HEK293 (cell line): ENCODE data around the gene C1D.

Experiments
- BCL11B ChIP-seq: fragments of 450-650 bp; formaldehyde crosslinking; IDR thresholded peaks from 2 replicates; pipeline ENCODE4 v1.5.1; 2016; ENCODE audit warnings: low read depth, missing biosample characterization, missing genetic modification characterization
- IKZF3 ChIP-seq: fragments of 450-650 bp; IDR thresholded peaks from 2 replicates; pipeline ENCODE4 v1.5.0; 2018; ENCODE audit warnings: missing biosample characterization, mild to moderate bottlenecking, missing genetic modification characterization, moderate library complexity
- SALL2 ChIP-seq: fragments of 450-650 bp; formaldehyde crosslinking; IDR thresholded peaks from 2 replicates; pipeline ENCODE4 v1.5.0; 2017; ENCODE audit warnings: missing biosample characterization, mild to moderate bottlenecking, missing genetic modification characterization, borderline replicate concordance
- ZNF174 ChIP-seq: fragments of 450-650 bp; formaldehyde crosslinking; IDR thresholded peaks from 2 replicates; pipeline ENCODE4 v1.5.0; 2017; ENCODE audit warnings: missing biosample characterization, mild to moderate bottlenecking, missing genetic modification characterization
- ZNF19 ChIP-seq: fragments of 450-650 bp; formaldehyde crosslinking; IDR thresholded peaks from 2 replicates; pipeline ENCODE4; 2016; ENCODE audit warnings: missing biosample characterization, missing genetic modification characterization, low read depth
- ZNF221 ChIP-seq: fragments of 450-650 bp; formaldehyde crosslinking; IDR thresholded peaks from 2 replicates; pipeline ENCODE4 v1.5.1; 2017; ENCODE audit warnings: missing biosample characterization, missing genetic modification characterization, borderline replicate concordance
- ZNF335 ChIP-seq: fragments of 450-650 bp; formaldehyde crosslinking; conservative IDR thresholded peaks from 2 replicates; pipeline ENCODE4 v1.5.1; 2016; ENCODE audit warnings: missing biosample characterization, missing genetic modification characterization
- TF ChIP-seq, protein P1 (sequence below): fragments of 450-650 bp; formaldehyde crosslinking; IDR thresholded peaks from 2 replicates; pipeline ENCODE4 v1.5.1; 2016; ENCODE audit warnings: missing biosample characterization, missing genetic modification characterization
- TF ChIP-seq, protein P2 (sequence below): fragments of 450-650 bp; formaldehyde crosslinking; IDR thresholded peaks from 2 replicates; pipeline ENCODE4 v1.5.1; 2016; ENCODE audit warnings: missing biosample characterization, missing genetic modification characterization

DNA sequence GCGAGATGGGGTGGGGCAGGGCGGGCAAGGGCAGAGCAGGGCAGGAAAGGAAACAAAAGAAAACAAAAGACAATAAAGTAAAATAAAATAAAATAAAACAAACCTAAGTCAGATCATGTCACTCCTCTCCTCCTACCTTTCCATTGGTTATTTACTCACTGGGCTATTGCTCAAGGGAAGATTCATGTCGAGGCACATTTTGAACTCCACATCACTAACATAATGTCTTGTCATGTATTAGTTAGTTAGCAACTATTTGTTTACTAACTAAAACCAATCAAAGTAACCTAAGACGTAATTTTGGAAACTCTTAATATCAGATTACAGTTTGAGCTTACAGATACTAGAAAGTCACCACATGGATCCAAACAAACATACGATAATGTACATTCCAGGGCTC lies 2.2 kb downstream of the C1D start:
- TF ChIP-seq ZNF19 (tag by site-specific recombination) (no peak), ZNF335 (tag by site-specific recombination) (no peak), IKZF3 (tag by site-specific recombination) (no peak), SALL2 (tag by site-specific recombination) (no peak), ZNF174 (no peak), ZNF221 (tag by site-specific recombination) (no peak), BCL11B (no peak)
- TF ChIP-seq, protein P1, sequence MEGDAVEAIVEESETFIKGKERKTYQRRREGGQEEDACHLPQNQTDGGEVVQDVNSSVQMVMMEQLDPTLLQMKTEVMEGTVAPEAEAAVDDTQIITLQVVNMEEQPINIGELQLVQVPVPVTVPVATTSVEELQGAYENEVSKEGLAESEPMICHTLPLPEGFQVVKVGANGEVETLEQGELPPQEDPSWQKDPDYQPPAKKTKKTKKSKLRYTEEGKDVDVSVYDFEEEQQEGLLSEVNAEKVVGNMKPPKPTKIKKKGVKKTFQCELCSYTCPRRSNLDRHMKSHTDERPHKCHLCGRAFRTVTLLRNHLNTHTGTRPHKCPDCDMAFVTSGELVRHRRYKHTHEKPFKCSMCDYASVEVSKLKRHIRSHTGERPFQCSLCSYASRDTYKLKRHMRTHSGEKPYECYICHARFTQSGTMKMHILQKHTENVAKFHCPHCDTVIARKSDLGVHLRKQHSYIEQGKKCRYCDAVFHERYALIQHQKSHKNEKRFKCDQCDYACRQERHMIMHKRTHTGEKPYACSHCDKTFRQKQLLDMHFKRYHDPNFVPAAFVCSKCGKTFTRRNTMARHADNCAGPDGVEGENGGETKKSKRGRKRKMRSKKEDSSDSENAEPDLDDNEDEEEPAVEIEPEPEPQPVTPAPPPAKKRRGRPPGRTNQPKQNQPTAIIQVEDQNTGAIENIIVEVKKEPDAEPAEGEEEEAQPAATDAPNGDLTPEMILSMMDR (tag by site-specific recombination) = no peak
- TF ChIP-seq, protein P2, sequence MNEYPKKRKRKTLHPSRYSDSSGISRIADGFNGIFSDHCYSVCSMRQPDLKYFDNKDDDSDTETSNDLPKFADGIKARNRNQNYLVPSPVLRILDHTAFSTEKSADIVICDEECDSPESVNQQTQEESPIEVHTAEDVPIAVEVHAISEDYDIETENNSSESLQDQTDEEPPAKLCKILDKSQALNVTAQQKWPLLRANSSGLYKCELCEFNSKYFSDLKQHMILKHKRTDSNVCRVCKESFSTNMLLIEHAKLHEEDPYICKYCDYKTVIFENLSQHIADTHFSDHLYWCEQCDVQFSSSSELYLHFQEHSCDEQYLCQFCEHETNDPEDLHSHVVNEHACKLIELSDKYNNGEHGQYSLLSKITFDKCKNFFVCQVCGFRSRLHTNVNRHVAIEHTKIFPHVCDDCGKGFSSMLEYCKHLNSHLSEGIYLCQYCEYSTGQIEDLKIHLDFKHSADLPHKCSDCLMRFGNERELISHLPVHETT (tag by site-specific recombination) = no peak
